ENCODE data around the gene CNTN5. TPM values are rescaled to one million over a fixed set of nuclear protein-coding genes. Genes with fewer than 3 reads are reported as not detected.

CNTN5 gene
- 1 to 10 TPM; 1.4 to 3.3 TPM for total RNA-seq
- polyA plus RNA-seq (2013, experiment 1 of 2) = 0.61 TPM
- 0.79 TPM for polyA plus RNA-seq (2013, experiment 2 of 2)
- long read RNA-seq, experiment 1, partial matches to known transcripts = 1 of 1 reads
- long read RNA-seq, experiment 1, other reads (novel, unspliced or antisense) = 0 of 1 reads
- long read RNA-seq, experiment 2, partial matches to known transcripts = 1 of 3 reads
- long read RNA-seq, experiment 2, other reads (novel, unspliced or antisense) = 2 of 3 reads
- long read RNA-seq, experiment 3, full-length matches to known transcripts = 1 of 3 reads
- long read RNA-seq, experiment 3, partial matches to known transcripts = 1 of 3 reads
- long read RNA-seq, experiment 3, other reads (novel, unspliced or antisense) = 1 of 3 reads
- long read RNA-seq, experiment 4, partial matches to known transcripts = 0 of 2 reads
- long read RNA-seq, experiment 4, other reads (novel, unspliced or antisense) = 2 of 2 reads

GRCh38 chr11:99020352-99021225 is at the start of gene CNTN5:
TSS of gene CNTN5 (plus strand) at chr11:99020949.
- peak within 1 kb of the TSS; percentile 18 for H3K9ac ChIP-seq (ENCODE audit: extremely low read depth, low read length, poor library complexity, severe bottlenecking)
- H3K4me1 Mint-ChIP-seq = peaks cover 9% of the 10 kb centered on the region

DNA sequence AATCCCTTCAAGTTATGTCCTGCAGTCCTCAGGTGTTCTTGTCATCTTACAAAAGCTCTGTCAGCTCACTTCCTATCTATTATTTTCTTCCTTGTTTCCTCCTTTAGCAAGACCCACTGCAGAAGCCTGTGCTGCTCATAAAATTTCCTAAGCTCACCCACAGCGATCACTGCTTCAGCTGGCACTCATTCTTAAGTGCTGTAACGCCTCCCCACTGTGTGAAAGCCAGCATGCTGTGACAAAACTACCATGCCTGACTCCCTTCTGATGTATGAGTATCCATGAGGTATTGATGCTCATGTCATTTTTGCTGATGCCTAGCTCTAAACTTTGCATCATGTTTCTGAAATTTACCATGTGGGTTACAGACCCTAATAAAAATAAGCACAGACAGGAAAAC is 41.5 kb upstream of the CNTN5 start:
- Mint-ChIP-seq H3K36me3 (ENCODE audit: low read depth) (no peaks in the 10 kb centered on the region), H3K4me3 (no peak overlapping the region), H3K27me3 (ENCODE audit: insufficient read depth) (no peaks in the 10 kb centered on the region), H3K9me3 (peaks cover 6% of the 10 kb centered on the region), H3K4me1 (peaks cover 3% of the 10 kb centered on the region), H3K27ac (no peak overlapping the region)
- peak; percentile 65 for DNase-seq
- no peaks in the 10 kb centered on the region for H3K4me1 ChIP-seq (ENCODE audit: control insufficient read depth, insufficient read depth, low read length)
- H3K36me3 ChIP-seq (ENCODE audit: control insufficient read depth, insufficient read depth, low read length) = no peaks in the 10 kb centered on the region
- H3K9me3 ChIP-seq (ENCODE audit: control insufficient read depth, low read length) = peaks cover 5% of the 10 kb centered on the region
- no peak overlapping the region for H3K27ac ChIP-seq (ENCODE audit: low read depth, low read length)
- H3K27me3 ChIP-seq (ENCODE audit: control insufficient read depth, insufficient read depth, low read length, poor library complexity, severe bottlenecking) = no peaks in the 10 kb centered on the region
- TF ChIP-seq, protein P1, sequence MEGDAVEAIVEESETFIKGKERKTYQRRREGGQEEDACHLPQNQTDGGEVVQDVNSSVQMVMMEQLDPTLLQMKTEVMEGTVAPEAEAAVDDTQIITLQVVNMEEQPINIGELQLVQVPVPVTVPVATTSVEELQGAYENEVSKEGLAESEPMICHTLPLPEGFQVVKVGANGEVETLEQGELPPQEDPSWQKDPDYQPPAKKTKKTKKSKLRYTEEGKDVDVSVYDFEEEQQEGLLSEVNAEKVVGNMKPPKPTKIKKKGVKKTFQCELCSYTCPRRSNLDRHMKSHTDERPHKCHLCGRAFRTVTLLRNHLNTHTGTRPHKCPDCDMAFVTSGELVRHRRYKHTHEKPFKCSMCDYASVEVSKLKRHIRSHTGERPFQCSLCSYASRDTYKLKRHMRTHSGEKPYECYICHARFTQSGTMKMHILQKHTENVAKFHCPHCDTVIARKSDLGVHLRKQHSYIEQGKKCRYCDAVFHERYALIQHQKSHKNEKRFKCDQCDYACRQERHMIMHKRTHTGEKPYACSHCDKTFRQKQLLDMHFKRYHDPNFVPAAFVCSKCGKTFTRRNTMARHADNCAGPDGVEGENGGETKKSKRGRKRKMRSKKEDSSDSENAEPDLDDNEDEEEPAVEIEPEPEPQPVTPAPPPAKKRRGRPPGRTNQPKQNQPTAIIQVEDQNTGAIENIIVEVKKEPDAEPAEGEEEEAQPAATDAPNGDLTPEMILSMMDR (conservative IDR thresholded peaks at IDR 0.05) = no peak
- WGBS, 2 experiments (ENCODE audit: insufficient coverage in 1 of 2, insufficient read length in 1 of 2) = 68% methylated on average over 2 of the region's 2 CpGs; no CpG with 5 or more reads in 1 of the 2 experiments
- H3K9ac ChIP-seq (ENCODE audit: extremely low read depth, low read length, poor library complexity, severe bottlenecking) = no peak overlapping the region
- H3K4me3 ChIP-seq (ENCODE audit: low read length) = no peak overlapping the region

More at GRCh38 chr11:99020352-99021225, at the start of gene CNTN5:
- DNase-seq = peak; percentile 90
- peaks cover 22% of the 10 kb centered on the region for H3K27me3 ChIP-seq (ENCODE audit: control insufficient read depth, insufficient read depth, low read length, poor library complexity, severe bottlenecking)
- Mint-ChIP-seq H3K27me3 (ENCODE audit: insufficient read depth) (peaks cover 46% of the 10 kb centered on the region), H3K27ac (peak within 1 kb of the TSS; percentile 59), H3K9me3 (no peaks in the 10 kb centered on the region), H3K4me3 (peak within 1 kb of the TSS; percentile 72), H3K36me3 (ENCODE audit: low read depth) (no peaks in the 10 kb centered on the region)
- H3K36me3 ChIP-seq (ENCODE audit: control insufficient read depth, insufficient read depth, low read length) = no peaks in the 10 kb centered on the region
- no peaks in the 10 kb centered on the region for H3K4me1 ChIP-seq (ENCODE audit: control insufficient read depth, insufficient read depth, low read length)
- no peaks in the 10 kb centered on the region for H3K9me3 ChIP-seq (ENCODE audit: control insufficient read depth, low read length)
- WGBS, 2 experiments (ENCODE audit: insufficient coverage in 1 of 2, insufficient read length in 1 of 2) = 5 to 6% methylated on average over 33 to 57 of the region's 57 CpGs
- H3K4me3 ChIP-seq (ENCODE audit: low read length) = peak within 1 kb of the TSS; percentile 86
- no peak within 1 kb of the TSS for H3K27ac ChIP-seq (ENCODE audit: low read depth, low read length)
- TF ChIP-seq, protein P1 (conservative IDR thresholded peaks at IDR 0.05) = peak; percentile 38

GRCh38 chr11:99015634-99016454 is 4.9 kb upstream of the CNTN5 start:
- Histone ChIP-seq H3K27ac (ENCODE audit: low read depth, low read length) (no peak overlapping the region), H3K4me1 (ENCODE audit: control insufficient read depth, insufficient read depth, low read length) (no peaks in the 10 kb centered on the region), H3K9me3 (ENCODE audit: control insufficient read depth, low read length) (no peaks in the 10 kb centered on the region), H3K27me3 (ENCODE audit: control insufficient read depth, insufficient read depth, low read length, poor library complexity, severe bottlenecking) (peaks cover 4% of the 10 kb centered on the region), H3K9ac (ENCODE audit: extremely low read depth, low read length, poor library complexity, severe bottlenecking) (no peak overlapping the region), H3K4me3 (ENCODE audit: low read length) (no peak overlapping the region), H3K36me3 (ENCODE audit: control insufficient read depth, insufficient read depth, low read length) (no peaks in the 10 kb centered on the region)
- no peaks in the 10 kb centered on the region for H3K36me3 Mint-ChIP-seq (ENCODE audit: low read depth)
- DNase-seq = no peak
- WGBS, 2 experiments (ENCODE audit: insufficient coverage in 1 of 2, insufficient read length in 1 of 2) = 20 to 54% methylated on average over 1 to 2 of the region's 3 CpGs
- H3K27ac Mint-ChIP-seq = no peak overlapping the region
- TF ChIP-seq, protein P1 (conservative IDR thresholded peaks at IDR 0.05) = peak; percentile 93
- H3K27me3 Mint-ChIP-seq (ENCODE audit: insufficient read depth) = peaks cover 17% of the 10 kb centered on the region
- H3K4me3 Mint-ChIP-seq = no peak overlapping the region
- H3K4me1 Mint-ChIP-seq = peaks cover 16% of the 10 kb centered on the region
- H3K9me3 Mint-ChIP-seq = peaks cover 2% of the 10 kb centered on the region
